Anterior cingulate cortex (tissue), 58 donors: ENCODE results near the gene ARHGAP27.
"Not testable (repeated sequence)": the region's sequence is repeated elsewhere in the genome, so short reads cannot be mapped to it uniquely, and the experiment has no call there.

Source experiments
- DNase-seq, 58 donors: peaks; one replicate each; lab custom pipeline; 2025; lab: John Stamatoyannopoulos, UW

The ARHGAP27 gene

GRCh38 chr17:45370949-45371413 lies 61.7 kb downstream of the ARHGAP27 start:
- no peak for DNase-seq

DNA sequence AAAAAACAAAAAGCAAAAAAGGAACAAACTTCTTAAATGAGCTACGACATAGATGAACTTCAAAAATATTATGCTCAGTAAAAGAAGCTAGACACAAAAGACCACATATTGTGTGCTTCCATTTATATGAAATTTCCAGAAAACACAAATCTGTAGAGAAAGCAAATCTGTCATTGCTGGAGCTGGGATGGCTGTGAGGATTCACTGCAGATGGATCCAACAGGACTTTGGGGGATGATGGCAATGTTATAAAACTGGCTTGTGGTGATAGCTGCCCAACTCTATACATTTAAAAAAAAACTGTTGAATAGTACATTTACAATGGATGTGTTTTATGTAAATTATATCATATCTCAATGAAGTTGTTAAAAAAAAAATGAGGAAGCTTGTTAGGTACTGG lies 63.2 kb downstream of the ARHGAP27 start:
- DNase-seq: no peak

DNA sequence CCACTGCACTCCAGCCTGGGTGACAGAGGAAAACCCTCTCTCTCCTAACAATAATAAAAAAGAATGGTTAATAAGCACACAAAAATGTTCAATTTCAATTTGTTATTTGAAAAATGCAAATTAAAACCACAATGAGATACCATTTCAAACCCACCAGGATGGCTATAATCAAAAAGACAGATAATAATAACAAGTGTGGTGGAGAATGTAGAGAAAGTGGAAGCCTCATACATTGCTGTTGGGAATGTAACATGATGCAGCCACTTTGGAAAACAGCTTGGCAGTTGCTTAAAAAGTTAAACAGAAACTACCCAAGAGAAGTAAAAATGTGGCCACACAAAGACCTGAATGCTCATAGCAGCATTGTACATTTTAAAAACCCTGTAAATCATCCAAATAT lies 64.0 kb downstream of the ARHGAP27 start:
- DNase-seq: no peak

DNA sequence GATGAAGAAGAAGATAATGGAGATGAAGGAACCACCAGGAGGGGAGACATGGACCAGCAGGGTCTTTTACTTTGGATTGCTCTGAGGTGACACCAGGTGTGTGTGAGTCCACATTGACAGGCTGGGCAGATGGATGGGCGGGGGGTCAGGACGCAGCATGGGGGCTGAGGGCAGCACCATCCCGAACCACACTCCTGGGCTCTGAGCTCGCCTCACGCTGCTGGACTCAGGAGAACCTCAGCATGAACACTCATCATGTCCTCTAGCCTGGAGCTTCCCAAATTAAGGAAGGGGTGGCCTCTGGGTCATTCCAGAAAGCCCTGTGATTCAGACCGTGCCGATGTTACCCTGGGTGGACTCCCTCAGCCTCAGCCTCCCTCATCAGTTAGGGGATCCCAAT lies 65.5 kb downstream of the ARHGAP27 start:
- no peak for DNase-seq

- no peak for DNase-seq
These were observed 66.0 kb downstream of the ARHGAP27 start for GRCh38 chr17:45366691-45367090.

GRCh38 chr17:45366049-45366448 lies 66.6 kb downstream of the ARHGAP27 start:
- no peak for DNase-seq

GRCh38 chr17:45364531-45365390 lies 67.9 kb downstream of the ARHGAP27 start:
- no peak for DNase-seq

GRCh38 chr17:45363498-45363897 lies 69.2 kb downstream of the ARHGAP27 start:
- no peak for DNase-seq

GRCh38 chr17:45361976-45362375 lies 70.7 kb downstream of the ARHGAP27 start:
- no peak for DNase-seq

GRCh38 chr17:45361451-45361850 lies 71.2 kb downstream of the ARHGAP27 start:
- no peak for DNase-seq

DNA sequence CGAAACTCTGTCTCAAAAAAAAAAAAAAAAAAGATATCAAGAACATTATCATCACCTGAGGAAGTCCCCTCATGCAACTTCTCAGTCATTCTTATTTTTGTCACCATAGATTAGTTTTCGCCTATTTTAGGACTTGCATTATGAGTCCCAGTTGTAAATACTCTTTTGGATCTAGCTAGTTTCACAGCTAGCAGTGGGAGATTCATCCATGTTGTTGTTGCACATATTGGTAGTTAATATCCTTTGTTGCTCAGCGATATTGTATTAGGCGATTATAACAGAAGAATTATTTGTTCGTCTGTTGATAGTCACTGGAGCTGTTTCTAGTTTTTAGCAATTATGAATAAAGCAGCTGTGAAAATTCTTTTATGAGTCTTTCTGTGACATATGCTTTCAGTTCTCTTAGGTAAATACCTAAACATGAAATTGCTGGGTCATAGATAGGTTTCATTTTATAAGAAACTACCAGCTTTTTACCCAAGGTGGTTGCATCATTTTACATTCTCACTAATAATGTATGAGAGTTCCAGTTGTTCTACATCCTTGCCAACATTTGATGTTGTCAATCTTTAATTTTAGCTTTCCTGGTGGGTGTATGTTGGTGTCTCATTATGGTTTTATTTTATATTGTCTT lies 75.2 kb downstream of the ARHGAP27 start:
- no peak for DNase-seq

GRCh38 chr17:45355087-45355486 lies 77.6 kb downstream of the ARHGAP27 start:
- no peak for DNase-seq

GRCh38 chr17:45353043-45353442 lies 79.6 kb downstream of the ARHGAP27 start:
- no peak for DNase-seq

DNA sequence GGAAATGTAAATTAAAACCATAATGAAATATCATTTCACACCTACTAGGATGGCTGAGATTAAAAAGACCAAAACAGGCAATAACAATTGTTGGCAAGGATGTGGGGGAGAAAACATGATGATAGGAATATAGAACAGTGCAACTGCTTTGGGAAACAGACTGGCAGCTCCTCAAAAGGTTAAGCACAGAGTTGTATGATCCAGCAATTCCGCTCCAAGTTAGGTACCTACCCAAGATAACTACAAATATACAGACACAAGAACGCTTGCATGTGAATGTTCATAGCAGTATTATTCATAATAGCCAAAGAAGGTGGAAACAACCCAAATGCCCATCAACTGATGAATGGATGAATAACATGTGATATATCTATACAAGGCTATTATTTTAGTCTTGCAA lies 80.8 kb downstream of the ARHGAP27 start:
- no peak for DNase-seq

- no peak for DNase-seq
These were observed 85.2 kb downstream of the ARHGAP27 start for GRCh38 chr17:45347444-45347843.

DNA sequence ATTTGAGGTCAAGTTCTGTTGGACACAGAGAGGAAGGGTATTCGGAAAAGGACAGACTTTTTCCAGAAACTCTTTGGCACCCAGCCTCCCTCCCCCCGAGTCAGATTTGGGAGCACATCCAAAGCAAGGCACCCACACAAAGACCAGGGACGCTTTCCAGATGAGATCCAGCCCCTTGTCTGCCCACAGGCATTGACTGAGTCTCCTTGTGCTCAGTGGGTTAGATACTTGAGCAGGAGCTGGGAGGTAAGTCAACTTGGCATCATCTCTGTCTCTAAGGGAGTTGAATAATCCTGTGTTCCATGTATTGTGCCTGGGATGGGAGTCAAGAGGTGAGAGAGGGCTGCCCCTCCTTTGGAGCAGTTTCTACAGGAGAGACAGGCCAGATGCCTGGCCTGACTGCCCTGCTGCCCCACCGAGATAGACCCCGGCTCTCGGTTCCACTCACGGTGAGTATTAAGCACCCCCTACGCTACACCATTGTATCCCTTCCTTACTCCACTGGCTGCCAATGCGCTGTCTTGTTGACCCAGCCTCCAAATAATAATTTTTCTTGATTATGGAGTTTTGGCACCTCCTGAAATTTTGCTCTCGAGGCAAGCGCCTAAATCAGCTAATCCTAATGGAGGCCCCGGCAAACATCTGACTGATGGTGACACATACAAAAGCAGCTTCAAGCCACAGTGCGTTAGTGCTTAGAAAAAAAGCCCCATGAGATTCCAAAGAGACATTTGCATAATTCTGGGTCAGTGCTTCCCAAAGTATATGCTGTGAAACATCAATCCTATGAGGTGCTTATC lies 86.3 kb downstream of the ARHGAP27 start:
- DNase-seq: peak in 25 of 58 donors; percentile 1 to 74 (median 19)

DNA sequence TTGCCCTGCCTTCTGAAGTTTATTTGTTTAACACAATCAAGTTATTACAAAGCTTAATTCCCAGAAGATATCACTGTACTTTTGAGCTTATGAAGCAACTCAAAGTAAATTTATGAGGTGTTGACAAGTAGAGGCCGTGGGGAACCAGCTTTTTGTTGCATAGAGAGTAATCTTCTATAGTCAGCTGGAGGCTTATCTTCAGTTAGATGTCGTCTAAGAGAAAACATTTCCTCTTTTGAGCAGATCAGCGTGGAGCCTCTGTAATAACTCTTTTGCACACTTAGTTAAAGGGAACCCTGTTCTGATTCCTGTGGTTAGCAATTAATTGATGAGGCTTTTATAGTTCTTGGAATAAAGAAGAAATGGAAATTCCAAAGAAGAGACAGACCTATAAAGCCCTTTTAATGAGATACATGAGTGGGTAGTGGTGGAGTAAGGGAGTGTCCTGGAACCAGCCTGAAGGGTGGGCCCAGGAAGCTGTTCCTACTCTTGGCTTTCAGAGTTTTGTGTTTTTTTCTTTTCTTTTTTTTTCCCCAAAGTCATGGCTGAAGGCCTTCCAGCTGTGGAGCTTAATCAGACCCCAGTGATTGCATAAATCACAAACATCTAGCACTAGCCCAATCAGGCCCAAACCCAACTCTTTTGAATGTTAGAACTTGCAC lies 87.0 kb downstream of the ARHGAP27 start:
- DNase-seq: no peak

DNA sequence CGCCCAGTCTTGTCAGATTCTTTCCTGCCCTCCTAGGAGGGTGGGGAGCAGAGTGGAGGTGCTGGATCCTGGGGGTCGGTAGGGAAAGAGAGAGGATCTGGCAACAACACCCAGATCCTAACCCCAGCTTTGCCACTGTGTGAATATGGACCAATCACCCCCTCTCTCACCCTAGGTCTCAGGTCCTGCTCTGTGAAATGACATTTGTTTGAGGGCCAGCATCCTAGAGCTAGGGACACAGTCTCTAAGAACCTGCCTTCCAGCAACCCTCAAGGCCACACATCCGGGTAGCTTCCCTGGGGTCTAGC lies 87.5 kb downstream of the ARHGAP27 start:
- DNase-seq: no peak

DNA sequence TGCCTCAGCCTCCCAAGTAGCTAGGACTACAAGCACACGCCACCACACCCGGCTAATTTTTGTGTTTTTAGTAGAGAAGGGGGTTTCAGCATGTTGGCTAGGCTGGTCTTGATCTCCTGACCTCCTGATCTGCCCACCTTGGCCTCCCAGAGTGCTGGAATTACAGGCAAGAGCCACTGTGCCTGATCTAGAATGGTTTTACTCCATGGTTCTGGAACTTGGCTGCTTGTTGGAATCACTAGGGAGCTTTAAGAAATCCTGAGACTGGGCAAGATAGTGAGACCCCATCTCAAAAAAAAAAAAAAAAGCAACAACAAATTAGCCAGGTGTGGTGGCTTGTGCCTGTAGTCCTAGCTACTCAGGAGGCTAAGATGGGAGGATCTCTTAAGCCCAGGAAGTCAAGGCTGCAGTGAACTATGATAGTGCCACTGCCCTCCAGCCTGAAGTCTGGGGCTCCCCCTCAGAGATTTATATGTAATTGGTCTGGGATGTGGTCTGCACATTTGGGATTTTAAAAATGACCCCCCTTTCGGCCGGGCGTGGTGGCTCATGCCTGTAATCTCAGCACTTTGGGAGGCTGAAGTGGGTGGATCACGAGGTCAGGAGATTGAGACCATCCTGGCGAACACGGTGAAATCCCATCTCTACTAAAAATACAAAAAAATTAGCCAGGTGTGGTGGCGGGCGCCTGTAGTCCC lies 88.6 kb downstream of the ARHGAP27 start:
- DNase-seq: not testable (repeated sequence)
